ENCODE data around the gene DOCK7. TPM values are rescaled to one million over a fixed set of nuclear protein-coding genes. Genes with fewer than 3 reads are reported as not detected.

Gene DOCK7
- total and polyA plus RNA-seq, 2 of the 13 experiments (the other 11 are each of a cell fraction or from before 2014, with no cell fraction given): 45.7 to 67.2 TPM

GRCh38 chr1:62436466-62437272 lies 251.5 kb downstream of the DOCK7 start, which contains the start of gene USP1 (continued):
- TF ChIP-seq ZNF407 (CRISPR knock-in tag; IDR thresholded peaks at IDR 0.05; ENCODE audit: not compliant biosample characterization) (peak; percentile 77), RNF2 (conservative IDR thresholded peaks at IDR 0.05; ENCODE audit: low read depth) (peak; percentile 59; the same call in 1 of the 2 replicates), ZNF770 (CRISPR knock-in tag; IDR thresholded peaks at IDR 0.05) (peak; percentile 40; the same call in 1 of the 2 replicates), TMF1 (CRISPR knock-in tag; IDR thresholded peaks at IDR 0.05; ENCODE audit: low read depth) (peak; percentile 55), NCOA2 (CRISPR knock-in tag; IDR thresholded peaks at IDR 0.05) (peak; percentile 41; the same call in 1 of the 2 replicates), FOXO1 (CRISPR knock-in tag; IDR thresholded peaks at IDR 0.05) (no peak), ZZZ3 (CRISPR knock-in tag; IDR thresholded peaks at IDR 0.05; ENCODE audit: borderline replicate concordance) (peak; percentile 84; the same call in 1 of the 2 replicates), RXRA (CRISPR knock-in tag; IDR thresholded peaks at IDR 0.05) (peak; percentile 32; the same call in 1 of the 2 replicates), TBX2 (CRISPR knock-in tag; IDR thresholded peaks at IDR 0.05; ENCODE audit: borderline replicate concordance) (peak; percentile 92), BRF2 (CRISPR knock-in tag; IDR thresholded peaks at IDR 0.05) (peak; percentile 60), AHR (CRISPR knock-in tag; IDR thresholded peaks at IDR 0.05) (0 out of 2 replicates have a peak, but pooled peaks have one; percentile 70), ZNF746 (CRISPR knock-in tag; IDR thresholded peaks at IDR 0.05) (0 out of 2 replicates have a peak, but pooled peaks have one; percentile 25), GMEB2 (CRISPR knock-in tag; IDR thresholded peaks at IDR 0.05; ENCODE audit: low read depth) (no peak), ZNF772 (CRISPR knock-in tag; IDR thresholded peaks at IDR 0.05) (peak; percentile 73; the same call in 1 of the 2 replicates), ZNF570 (CRISPR knock-in tag; IDR thresholded peaks at IDR 0.05; ENCODE audit: borderline replicate concordance) (peak; percentile 67; the same call in 1 of the 2 replicates)

All from HepG2 (cell line).